ENCODE measurements around the gene PGAM1.

GRCh38 chr10:97459111-97459510 lies 33.1 kb downstream of the PGAM1 start:
- no peak for TF ChIP-seq GATA2 (IDR thresholded peaks at IDR 0.05; ENCODE audit: low read depth, low read length)
- TF ChIP-seq GATA3 (IDR thresholded peaks at IDR 0.05; ENCODE audit: low read depth, low read length), result no peak

Measured in SH-SY5Y (cell line).